Esophagus muscularis mucosa (tissue), 4 donors: ENCODE measurements around the gene CACNB3.

ENCODE experiments used
- CTCF ChIP-seq, 3 experiments: fragments of 200-600 bp in 2 of 3; fragments of 450-650 bp in 1 of 3; sonication (generic) in 2 of 3; IDR thresholded peaks; one replicate each; pipeline ENCODE4 v1.5.1; 2017 to 2019; ENCODE audit warnings: antibody characterized with exemption in 3 of 3, mild to moderate bottlenecking in 2 of 3, moderate library complexity in 1 of 3
- EP300 ChIP-seq: sonication (generic); formaldehyde crosslinking; IDR thresholded peaks from one replicate; pipeline ENCODE4 v1.6.1; 2017; ENCODE audit warnings: antibody characterized with exemption
- POLR2A ChIP-seq: fragments of 450-650 bp; IDR thresholded peaks from one replicate; pipeline ENCODE4 v1.6.1; 2017; ENCODE audit warnings: antibody characterized with exemption, moderate library complexity, mild to moderate bottlenecking, low read depth
- POLR2AphosphoS5 ChIP-seq, 2 donors: sonication (generic); formaldehyde crosslinking; IDR thresholded peaks; one replicate each; pipeline ENCODE4 v1.6.1; 2017; ENCODE audit warnings: antibody characterized with exemption in 2 of 2

GRCh38 chr12:48851883-48852733 lies 33.8 kb downstream of the CACNB3 start, which contains the start of gene DDX23:
- no peak for TF ChIP-seq CTCF (IDR thresholded peaks at IDR 0.05)
- peak; percentile 27 for TF ChIP-seq POLR2A
- TF ChIP-seq POLR2AphosphoS5 (IDR thresholded peaks at IDR 0.05) = peak; percentile 77 to 84
- TF ChIP-seq EP300 = peak; percentile 94
